Duodenal mucosa (tissue), 2 donors: ENCODE measurements around the gene LYPLA2.
A peak's percentile ranks its signal among the peaks of the same experiment; 100 is the strongest.

Experiments
- H3K27ac ChIP-seq: one replicate; pipeline ENCODE4 v1.7.0; 2013; ENCODE audit warnings: low read depth, low read length
- H3K27me3 ChIP-seq, 2 donors: one replicate each; pipeline ENCODE4 v1.7.0; 2013; ENCODE audit warnings: low read length in 2 of 2, control low read depth in 1 of 2; ENCODE audit not compliant: insufficient read depth in 2 of 2, control insufficient read depth in 1 of 2
- H3K36me3 ChIP-seq, 2 donors: one replicate each; pipeline ENCODE4 v1.7.0; 2013; ENCODE audit warnings: low read length in 2 of 2, control low read depth in 1 of 2; ENCODE audit not compliant: insufficient read depth in 2 of 2, control insufficient read depth in 1 of 2
- H3K4me1 ChIP-seq, 2 donors: one replicate each; pipeline ENCODE4 v1.7.0; 2013; ENCODE audit warnings: low read length in 2 of 2, control low read depth in 1 of 2; ENCODE audit not compliant: insufficient read depth in 2 of 2, control insufficient read depth in 1 of 2
- H3K4me3 ChIP-seq, 2 donors: one replicate each; pipeline ENCODE4 v1.7.0; 2013; ENCODE audit warnings: low read length in 2 of 2, low read depth in 1 of 2
- H3K9ac ChIP-seq, 2 donors: one replicate each; pipeline ENCODE4 v1.7.0; 2013; ENCODE audit warnings: low read length in 2 of 2, low read depth in 1 of 2
- H3K9me3 ChIP-seq, 2 donors: one replicate each; pipeline ENCODE4 v1.7.0; 2013; ENCODE audit warnings: low read length in 2 of 2, control low read depth in 1 of 2; ENCODE audit not compliant: control insufficient read depth in 1 of 2

Gene LYPLA2

GRCh38 chr1:23790696-23791515, at the start of gene LYPLA2:
TSS of gene LYPLA2 (plus strand) at chr1:23791145. CDS start at chr1:23792683, 1,538 bp downstream.
- Histone ChIP-seq H3K9ac (peak within 1 kb of the TSS; percentile 85 to 94), H3K27ac (no peak within 1 kb of the TSS), H3K4me3 (peak within 1 kb of the TSS; percentile 91 to 97), H3K36me3 (peaks cover 9 to 30% of the 10 kb centered on the region in 2 donors), H3K27me3 (no peaks in the 10 kb centered on the region), H3K9me3 (no peaks in the 10 kb centered on the region), H3K4me1 (peaks cover 16 to 29% of the 10 kb centered on the region in 2 donors)

DNA sequence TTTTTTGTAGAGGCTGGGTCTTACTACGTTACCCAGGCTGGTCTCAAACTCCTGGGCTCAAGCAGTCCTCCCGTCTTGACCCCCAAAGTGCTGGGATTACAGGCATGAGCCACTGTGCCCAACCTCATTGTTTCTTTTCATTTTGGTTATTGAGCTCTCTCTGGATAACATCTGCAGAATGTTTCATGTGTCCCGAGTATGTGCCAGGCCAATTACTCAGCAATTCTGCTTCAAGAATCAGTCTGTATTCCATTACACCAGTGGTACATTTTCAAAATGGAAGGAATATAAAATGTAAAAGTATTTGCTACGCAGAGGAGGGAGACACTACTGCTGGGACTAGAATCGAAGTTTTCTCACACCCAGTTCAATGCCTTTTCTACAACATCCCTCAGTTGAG, 49.3 kb upstream of the LYPLA2 start:
- Histone ChIP-seq H3K4me3 (no peak overlapping the region), H3K36me3 (peaks cover 0 to 1% of the 10 kb centered on the region in 2 donors), H3K9ac (no peak overlapping the region), H3K4me1 (peaks cover 18 to 19% of the 10 kb centered on the region in 2 donors), H3K9me3 (no peaks in the 10 kb centered on the region), H3K27ac (no peak overlapping the region), H3K27me3 (no peaks in the 10 kb centered on the region)

DNA sequence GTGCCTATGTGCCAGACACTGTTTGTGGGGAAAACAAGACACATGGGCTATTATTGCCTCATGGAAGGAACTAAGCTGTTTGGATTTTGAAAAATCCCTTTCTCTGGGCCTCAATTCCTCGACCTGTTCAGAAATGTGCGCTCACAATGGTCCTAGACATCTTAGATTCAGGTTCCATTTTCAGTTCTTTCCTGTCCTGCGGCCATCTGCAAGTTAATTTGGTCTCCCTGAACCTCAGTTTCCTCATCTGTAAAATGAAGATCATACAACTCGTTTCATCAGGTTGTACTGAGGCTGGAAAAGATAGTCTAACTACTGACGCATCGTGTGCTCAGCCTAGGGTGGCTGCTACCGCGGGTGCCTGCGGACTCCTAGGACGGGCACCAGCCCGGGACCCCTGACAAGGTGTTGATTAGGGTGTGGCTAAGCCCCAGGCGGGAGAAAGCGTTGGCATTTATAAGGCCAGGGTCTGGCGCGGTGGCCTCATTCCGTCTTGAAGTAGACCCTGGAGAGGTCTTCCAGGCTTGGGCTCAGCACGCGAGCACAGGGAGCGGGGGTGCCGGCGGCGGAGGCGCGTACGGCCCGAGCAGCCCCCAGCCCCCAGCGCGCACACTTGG, 48.2 kb upstream of the LYPLA2 start:
- H3K9ac ChIP-seq: peak overlapping the region; percentile 79 to 91
- H3K27ac ChIP-seq: peak overlapping the region; percentile 83
- peaks cover 18 to 19% of the 10 kb centered on the region in 2 donors for H3K4me1 ChIP-seq
- peaks cover 0 to 5% of the 10 kb centered on the region in 2 donors for H3K36me3 ChIP-seq
- no peaks in the 10 kb centered on the region for H3K27me3 ChIP-seq
- H3K9me3 ChIP-seq: no peaks in the 10 kb centered on the region
- peak overlapping the region; percentile 93 to 94 for H3K4me3 ChIP-seq

DNA sequence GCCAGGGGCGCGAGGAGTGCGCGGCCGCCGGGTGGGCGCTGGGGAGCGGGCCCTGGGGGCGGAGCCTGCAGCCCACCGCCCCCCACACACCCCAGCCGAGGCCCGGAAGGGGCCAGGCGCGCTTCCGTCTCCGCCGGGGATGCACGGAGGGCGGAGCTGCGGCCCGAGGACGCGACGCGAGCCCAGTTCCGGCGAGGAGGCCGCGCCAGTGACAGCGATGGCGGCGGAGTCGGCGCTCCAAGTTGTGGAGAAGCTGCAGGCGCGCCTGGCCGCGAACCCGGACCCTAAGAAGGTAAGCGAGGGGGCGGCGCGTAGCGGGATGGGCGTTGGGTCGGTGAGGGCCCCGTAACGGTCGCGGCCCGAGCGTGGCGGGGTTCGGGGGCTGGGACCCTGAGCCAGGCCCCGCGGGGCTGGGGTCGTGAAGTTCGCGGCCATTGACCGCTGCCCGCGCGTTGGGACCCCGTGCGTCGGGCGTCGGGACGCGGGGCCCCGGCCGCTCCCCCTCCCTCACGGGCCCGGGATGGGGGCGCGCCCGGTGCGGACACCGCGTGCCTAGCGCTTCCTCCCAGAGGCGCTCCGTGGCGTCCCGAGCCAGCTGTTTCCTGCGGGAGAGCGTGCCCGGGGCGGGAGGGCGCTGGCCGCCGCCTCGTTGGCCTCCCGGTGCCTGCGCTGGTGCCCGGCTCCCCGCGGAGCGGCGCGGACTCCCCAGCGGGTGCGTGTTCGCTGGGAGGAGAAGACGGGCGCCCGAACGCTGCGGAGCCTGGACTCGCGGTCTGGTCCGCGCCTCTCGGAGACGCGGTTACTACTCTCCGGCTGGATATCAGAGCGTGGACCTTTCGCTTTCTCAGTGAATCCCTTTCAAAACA, 47.4 kb upstream of the LYPLA2 start, which contains the start of gene ELOA:
TSS of gene ELOA (plus strand) at position 185 of the 866 bp plus-strand sequence. CDS start at position 218, 33 bp downstream.
- H3K27me3 ChIP-seq: no peaks in the 10 kb centered on the region
- H3K4me1 ChIP-seq: peaks cover 18 to 19% of the 10 kb centered on the region in 2 donors
- peak within 1 kb of the TSS; percentile 83 for H3K27ac ChIP-seq
- H3K9ac ChIP-seq: peak within 1 kb of the TSS; percentile 84 to 91
- H3K36me3 ChIP-seq: peaks cover 0 to 6% of the 10 kb centered on the region in 2 donors
- H3K4me3 ChIP-seq: peak within 1 kb of the TSS; percentile 93 to 94
- no peaks in the 10 kb centered on the region for H3K9me3 ChIP-seq

DNA sequence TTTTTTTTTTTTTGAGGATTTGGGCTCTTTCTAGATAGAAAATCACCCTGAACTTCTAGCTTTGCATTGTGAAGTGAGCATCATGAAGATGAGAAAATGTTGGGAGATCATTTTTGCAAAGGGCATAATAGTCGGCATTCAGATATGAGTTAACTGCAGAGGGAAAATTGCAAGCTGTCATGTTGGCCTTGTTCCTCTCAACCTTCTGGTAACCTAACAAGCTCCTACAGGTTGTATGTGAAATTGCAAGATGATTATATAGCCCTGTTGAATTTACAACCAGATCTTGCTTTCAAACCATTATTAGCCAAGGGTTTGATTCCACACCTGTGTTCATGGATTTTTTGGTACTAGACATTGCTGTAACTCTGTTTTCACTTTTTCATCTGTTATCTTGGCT, 45.4 kb upstream of the LYPLA2 start:
- Histone ChIP-seq H3K27ac (no peak overlapping the region), H3K9me3 (no peaks in the 10 kb centered on the region), H3K9ac (no peak overlapping the region), H3K36me3 (peaks cover 0 to 15% of the 10 kb centered on the region in 2 donors), H3K4me3 (peak overlapping the region in 1 of 2 donors; percentile 94), H3K27me3 (no peaks in the 10 kb centered on the region), H3K4me1 (peaks cover 18 to 19% of the 10 kb centered on the region in 2 donors)

GRCh38 chr1:23748016-23748415, 42.9 kb upstream of the LYPLA2 start:
- Histone ChIP-seq H3K36me3 (peaks cover 13 to 39% of the 10 kb centered on the region in 2 donors), H3K9me3 (no peaks in the 10 kb centered on the region), H3K27ac (no peak overlapping the region), H3K4me1 (peaks cover 12 to 15% of the 10 kb centered on the region in 2 donors), H3K9ac (no peak overlapping the region), H3K27me3 (no peaks in the 10 kb centered on the region), H3K4me3 (no peak overlapping the region)

- H3K36me3 ChIP-seq: peaks cover 40 to 72% of the 10 kb centered on the region in 2 donors
- no peak overlapping the region for H3K9ac ChIP-seq
- H3K9me3 ChIP-seq: no peaks in the 10 kb centered on the region
- H3K27ac ChIP-seq: no peak overlapping the region
- H3K4me1 ChIP-seq: no peaks in the 10 kb centered on the region
- H3K4me3 ChIP-seq: no peak overlapping the region
- no peaks in the 10 kb centered on the region for H3K27me3 ChIP-seq
These were observed 39.7 kb upstream of the LYPLA2 start for GRCh38 chr1:23751050-23751814.

- Histone ChIP-seq H3K9ac (no peak overlapping the region), H3K27me3 (no peaks in the 10 kb centered on the region), H3K27ac (no peak overlapping the region), H3K9me3 (no peaks in the 10 kb centered on the region), H3K36me3 (peaks cover 46 to 75% of the 10 kb centered on the region in 2 donors), H3K4me1 (no peaks in the 10 kb centered on the region), H3K4me3 (no peak overlapping the region)
These were observed 39.1 kb upstream of the LYPLA2 start for GRCh38 chr1:23751815-23752200.

- Histone ChIP-seq H3K9ac (no peak overlapping the region), H3K27ac (no peak overlapping the region), H3K27me3 (no peaks in the 10 kb centered on the region), H3K9me3 (no peaks in the 10 kb centered on the region), H3K36me3 (peaks cover 51 to 83% of the 10 kb centered on the region in 2 donors), H3K4me1 (no peaks in the 10 kb centered on the region), H3K4me3 (no peak overlapping the region)
These were observed 38.0 kb upstream of the LYPLA2 start for GRCh38 chr1:23752909-23753308.
